EL (cell line): ENCODE measurements around the gene PPP6C.
"Not testable (repeated sequence)": the region's sequence is repeated elsewhere in the genome, so short reads cannot be mapped to it uniquely, and the experiment has no call there.

Experiments
- DNase-seq: peaks from one replicate; pipeline ENCODE4 v3.0.0-alpha.2; 2016

Gene PPP6C

GRCh38 chr9:125140576-125140975 is 49.0 kb downstream of the PPP6C start:
- no peak for DNase-seq

- peak; percentile 77 for DNase-seq
These were observed 52.4 kb downstream of the PPP6C start for GRCh38 chr9:125137200-125137599.

- no peak for DNase-seq
These were observed 54.6 kb downstream of the PPP6C start for GRCh38 chr9:125134976-125135375.

GRCh38 chr9:125133403-125134329 is 55.9 kb downstream of the PPP6C start:
- no peak for DNase-seq

GRCh38 chr9:125131778-125132177 is 57.8 kb downstream of the PPP6C start:
- DNase-seq = no peak

GRCh38 chr9:125126019-125126746 is 63.4 kb downstream of the PPP6C start:
- peak; percentile 99 for DNase-seq

- no peak for DNase-seq
These were observed 64.1 kb downstream of the PPP6C start for GRCh38 chr9:125125523-125125922.

- DNase-seq = no peak
These were observed 68.5 kb downstream of the PPP6C start for GRCh38 chr9:125121146-125121545.

GRCh38 chr9:125119643-125120286 is 69.8 kb downstream of the PPP6C start:
- DNase-seq = peak; percentile 69

- not testable (repeated sequence) for DNase-seq
These were observed 70.9 kb downstream of the PPP6C start for GRCh38 chr9:125118696-125119095.

- not testable (repeated sequence) for DNase-seq
These were observed 75.1 kb downstream of the PPP6C start for GRCh38 chr9:125114503-125114902.

GRCh38 chr9:125110464-125110863 is 79.1 kb downstream of the PPP6C start:
- no peak for DNase-seq

- not testable (repeated sequence) for DNase-seq
These were observed 81.1 kb downstream of the PPP6C start for GRCh38 chr9:125108541-125108940.

GRCh38 chr9:125106285-125106893 is 83.2 kb downstream of the PPP6C start:
- peak; percentile 34 for DNase-seq

GRCh38 chr9:125103770-125104460 is 85.7 kb downstream of the PPP6C start:
- no peak for DNase-seq

GRCh38 chr9:125103021-125103420 is 86.6 kb downstream of the PPP6C start:
- no peak for DNase-seq

GRCh38 chr9:125100822-125101221 is 88.8 kb downstream of the PPP6C start:
- no peak for DNase-seq

GRCh38 chr9:125099816-125100215 is 89.8 kb downstream of the PPP6C start:
- DNase-seq = no peak
